Activated T-helper 1 cell treated with anti-CD3 and anti-CD28 coated beads, Interleukin-2, amount 50 U/mL, for 16 hours (primary cell): ENCODE measurements around the gene HLA-DMA.

Source experiments
- DNase-seq, 2 donors: peaks; one replicate each; pipeline ENCODE4 v3.0.0-alpha.2; 2020; ENCODE audit warnings: low read depth in 1 of 2, low spot score in 1 of 2

HLA-DMA gene

GRCh38 chr6:32952817-32953739 lies at the start of gene HLA-DMA:
Gene HLA-DMA (minus strand): TSS chr6:32953097. CDS start chr6:32953036, 61 bp downstream.
- peak; percentile 31 to 53 for DNase-seq

- DNase-seq: no peak
Measured at GRCh38 chr6:33001685-33002084, 48.8 kb upstream of the HLA-DMA start.

- DNase-seq: no peak
Measured at GRCh38 chr6:33000055-33000454, 47.2 kb upstream of the HLA-DMA start.

GRCh38 chr6:32995448-32995847 lies 42.6 kb upstream of the HLA-DMA start:
- no peak for DNase-seq

- no peak for DNase-seq
Measured at GRCh38 chr6:32993363-32993973, 40.6 kb upstream of the HLA-DMA start.

GRCh38 chr6:32991972-32992371 lies 39.1 kb upstream of the HLA-DMA start:
- DNase-seq: no peak

GRCh38 chr6:32989368-32989767 lies 36.5 kb upstream of the HLA-DMA start:
- no peak for DNase-seq

- peak; percentile 76 to 90 for DNase-seq
Measured at GRCh38 chr6:32984622-32985389, 31.9 kb upstream of the HLA-DMA start.

- no peak for DNase-seq
Measured at GRCh38 chr6:32983964-32984621, 31.2 kb upstream of the HLA-DMA start.

GRCh38 chr6:32983493-32983848 lies 30.6 kb upstream of the HLA-DMA start:
- DNase-seq: no peak

- DNase-seq: no peak
Measured at GRCh38 chr6:32982702-32983492, 30.0 kb upstream of the HLA-DMA start.

- no peak for DNase-seq
Measured at GRCh38 chr6:32982084-32982701, 29.3 kb upstream of the HLA-DMA start.

- DNase-seq: no peak
Measured at GRCh38 chr6:32980488-32981038, 27.7 kb upstream of the HLA-DMA start.

GRCh38 chr6:32979720-32980487 lies 27.0 kb upstream of the HLA-DMA start:
- DNase-seq: no peak

- DNase-seq: no peak
Measured at GRCh38 chr6:32977953-32978324, 25.0 kb upstream of the HLA-DMA start.

- no peak for DNase-seq
Measured at GRCh38 chr6:32977272-32977952, 24.5 kb upstream of the HLA-DMA start.

GRCh38 chr6:32976334-32977069 lies 23.6 kb upstream of the HLA-DMA start:
- DNase-seq: no peak

- no peak for DNase-seq
Measured at GRCh38 chr6:32975886-32976285, 23.0 kb upstream of the HLA-DMA start.
